ENCODE data around the gene RNF187.
"Not testable (repeated sequence)": the region's sequence is repeated elsewhere in the genome, so short reads cannot be mapped to it uniquely, and the experiment has no call there.

Gene RNF187

DNA sequence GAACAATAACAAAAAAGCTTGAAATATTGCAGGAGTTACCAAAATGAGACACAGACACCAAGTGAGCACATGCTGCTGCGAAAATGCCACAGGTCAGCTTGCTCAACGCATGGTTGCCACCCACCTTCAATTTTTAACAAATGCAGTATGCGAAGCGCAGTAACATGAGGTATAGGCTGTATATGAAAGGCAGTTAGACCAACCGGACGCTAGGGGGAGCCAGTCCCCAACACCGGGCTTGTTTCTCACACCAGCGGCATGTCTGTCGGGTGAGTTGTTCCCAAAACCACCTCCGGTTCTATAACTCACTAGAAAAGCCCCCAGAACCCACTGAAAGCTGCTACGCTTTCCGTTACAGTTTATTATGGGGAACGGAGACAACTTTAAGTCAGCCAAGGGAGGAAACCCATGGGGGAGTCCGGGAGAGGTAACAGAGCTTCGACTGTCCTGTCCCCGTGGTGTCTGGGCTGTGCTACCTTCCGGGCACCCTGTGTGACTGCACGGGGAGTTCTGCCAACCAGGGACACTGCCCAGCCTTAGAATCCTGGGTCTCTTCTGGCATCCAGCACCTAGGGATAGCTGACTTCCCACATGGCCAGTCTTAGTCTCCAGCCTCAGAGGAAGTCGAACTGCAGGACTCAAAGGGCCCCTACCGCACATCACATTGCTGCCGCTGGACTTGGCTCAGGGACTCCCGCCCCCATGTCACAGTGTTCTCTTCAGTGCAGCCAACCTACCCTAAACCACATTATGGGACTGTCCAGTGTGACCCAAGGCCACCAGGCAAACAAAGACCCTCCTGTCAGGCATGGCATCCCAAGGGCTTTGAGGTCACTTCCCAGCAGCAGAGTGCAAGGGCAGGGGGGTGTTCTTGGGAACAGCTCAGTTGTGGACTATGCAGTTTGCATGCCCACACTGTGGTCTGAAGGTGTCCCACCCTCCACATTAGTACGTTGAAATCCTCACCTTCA, 14.0 kb downstream of the RNF187 start:
- TF ChIP-seq POLR2A (IDR thresholded peaks at IDR 0.05; ENCODE audit: low read length) (peak; percentile 27), GATA1 (IDR thresholded peaks at IDR 0.05; ENCODE audit: low read depth, low read length) (no peak)
- peak; percentile 92 to 95 for DNase-seq

DNA sequence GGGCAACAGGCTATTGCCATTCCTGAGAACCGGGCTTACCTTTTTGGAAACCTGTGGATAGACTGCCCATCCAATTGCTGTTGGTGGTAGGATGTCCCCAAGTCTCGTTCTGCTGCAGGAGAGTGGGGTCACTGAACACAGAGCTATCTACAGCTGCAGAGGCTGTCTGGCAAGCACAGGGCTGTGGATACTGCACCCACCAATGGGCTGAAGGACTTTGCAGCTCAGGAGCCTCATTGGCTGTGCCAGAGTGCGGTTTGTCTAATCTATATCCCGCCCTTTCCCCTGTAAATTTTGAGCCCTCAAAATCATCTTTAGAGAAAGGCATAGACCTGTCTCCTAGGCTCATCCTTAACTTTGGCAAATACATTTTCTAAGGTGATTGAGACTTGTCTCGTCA, 15.3 kb downstream of the RNF187 start:
- peak; percentile 60 for TF ChIP-seq POLR2A (IDR thresholded peaks at IDR 0.05; ENCODE audit: low read length)
- TF ChIP-seq GATA1 (IDR thresholded peaks at IDR 0.05; ENCODE audit: low read depth, low read length), result no peak
- DNase-seq, result peak; percentile 55 to 79

- DNase-seq, result not testable (repeated sequence)
Measured at GRCh38 chr1:228505944-228506343, 18.8 kb downstream of the RNF187 start.

DNA sequence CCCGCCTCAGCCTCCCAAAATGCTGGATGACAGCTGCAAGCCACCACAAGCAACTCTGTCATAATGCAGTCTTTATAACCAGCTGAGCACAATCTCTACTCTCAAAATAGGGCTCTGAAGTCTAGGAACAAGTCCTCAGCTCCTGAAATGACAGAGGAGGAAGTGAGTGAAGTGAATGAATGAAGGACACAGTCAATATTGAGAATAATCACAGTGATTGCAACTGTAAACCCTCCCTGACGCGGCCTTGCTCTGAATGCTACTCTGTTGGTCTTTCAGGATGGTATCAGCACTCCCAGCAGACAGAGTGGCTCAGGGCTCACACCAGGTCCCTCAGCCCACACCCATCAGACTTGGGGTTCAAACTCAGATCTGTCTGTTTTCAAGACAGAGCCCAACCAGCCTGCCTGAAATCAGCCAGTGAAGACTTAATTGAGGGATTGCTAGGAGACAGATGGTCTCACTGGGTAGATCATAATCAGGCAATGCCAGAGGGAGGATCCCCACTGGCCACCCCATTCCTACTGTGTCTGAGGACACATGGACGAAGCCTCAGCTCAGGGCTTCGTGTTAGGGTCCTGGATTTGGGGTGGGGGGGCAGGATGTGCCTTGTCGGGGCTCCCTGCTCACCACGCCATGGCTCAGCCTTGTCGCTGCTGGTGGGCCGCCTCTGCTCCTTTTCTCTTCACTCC, 20.9 kb downstream of the RNF187 start:
- TF ChIP-seq POLR2A (IDR thresholded peaks at IDR 0.05; ENCODE audit: low read length), result no peak
- no peak for TF ChIP-seq GATA1 (IDR thresholded peaks at IDR 0.05; ENCODE audit: low read depth, low read length)
- DNase-seq, result peak in 1 of 2 experiments; percentile 31

DNA sequence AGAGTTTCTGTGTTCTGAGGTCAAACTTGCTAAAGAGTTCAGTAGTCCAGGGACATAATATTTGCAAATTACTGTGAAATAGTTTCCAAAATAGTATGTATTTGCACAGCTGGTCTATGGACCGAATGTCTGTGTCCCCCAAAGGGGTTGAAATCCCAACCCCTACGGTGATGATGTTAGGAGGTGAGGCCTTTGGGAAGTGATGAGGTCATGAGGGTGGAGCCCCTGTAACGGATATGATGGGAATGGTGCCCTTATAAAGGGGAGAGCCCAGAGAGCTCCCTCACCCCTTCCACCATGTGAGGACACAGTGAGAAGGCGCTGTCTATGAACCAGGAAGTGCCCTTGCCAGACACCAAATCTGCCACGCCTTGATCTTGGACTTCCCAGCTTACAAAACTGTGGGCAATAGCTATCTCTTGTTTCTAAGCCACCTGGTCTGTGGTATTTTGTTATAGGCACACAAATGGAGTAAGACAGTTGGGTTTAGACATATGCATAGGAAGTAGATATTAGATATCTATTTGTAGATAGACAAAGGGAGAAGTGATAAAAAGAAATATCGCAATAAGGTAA, 21.7 kb downstream of the RNF187 start:
- TF ChIP-seq GATA1 (IDR thresholded peaks at IDR 0.05; ENCODE audit: low read depth, low read length), result no peak
- peak; percentile 18 for TF ChIP-seq POLR2A (IDR thresholded peaks at IDR 0.05; ENCODE audit: low read length)
- peak in 1 of 2 experiments; percentile 59 for DNase-seq

DNA sequence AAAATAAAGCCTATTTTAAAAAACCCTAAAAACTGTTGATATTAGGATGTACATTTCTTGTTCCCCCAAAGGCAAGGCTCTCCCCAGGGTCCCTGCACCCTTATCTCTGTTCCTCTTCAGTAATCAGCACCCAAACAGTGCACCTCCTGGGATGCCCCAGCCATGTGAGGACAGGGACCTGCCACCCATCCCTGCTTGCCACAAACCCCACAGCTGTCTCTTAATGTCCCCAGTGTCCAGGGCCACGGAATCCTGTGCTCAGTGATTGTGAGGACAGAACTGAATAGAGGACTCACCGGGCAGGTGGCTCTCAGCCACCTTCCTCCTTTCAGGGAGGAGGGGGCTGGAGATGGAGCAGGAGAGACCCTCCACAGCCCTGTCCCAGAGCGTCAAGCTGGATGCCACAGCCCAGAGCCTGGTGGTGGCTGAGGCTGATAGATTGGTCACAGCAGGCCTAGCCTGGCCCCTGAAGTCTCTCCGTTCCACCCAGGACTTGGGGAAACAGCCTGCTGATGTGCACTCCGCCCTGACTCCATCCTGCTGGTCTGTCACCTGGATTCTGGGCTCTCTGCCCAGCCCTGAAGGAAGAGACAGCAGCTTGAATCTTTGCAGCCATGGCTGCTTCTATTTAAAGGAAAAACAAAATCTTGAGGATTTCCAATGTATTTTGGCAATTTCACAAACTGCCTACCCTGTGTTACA, 23.1 kb downstream of the RNF187 start:
- TF ChIP-seq POLR2A (IDR thresholded peaks at IDR 0.05; ENCODE audit: low read length) (peak; percentile 25), GATA1 (IDR thresholded peaks at IDR 0.05; ENCODE audit: low read depth, low read length) (no peak)
- DNase-seq, result peak; percentile 59 to 72

GRCh38 chr1:228510803-228511413, 23.7 kb downstream of the RNF187 start:
- no peak for TF ChIP-seq POLR2A (IDR thresholded peaks at IDR 0.05; ENCODE audit: low read length)
- no peak for TF ChIP-seq GATA1 (IDR thresholded peaks at IDR 0.05; ENCODE audit: low read depth, low read length)
- DNase-seq, result peak; percentile 24 to 54

DNA sequence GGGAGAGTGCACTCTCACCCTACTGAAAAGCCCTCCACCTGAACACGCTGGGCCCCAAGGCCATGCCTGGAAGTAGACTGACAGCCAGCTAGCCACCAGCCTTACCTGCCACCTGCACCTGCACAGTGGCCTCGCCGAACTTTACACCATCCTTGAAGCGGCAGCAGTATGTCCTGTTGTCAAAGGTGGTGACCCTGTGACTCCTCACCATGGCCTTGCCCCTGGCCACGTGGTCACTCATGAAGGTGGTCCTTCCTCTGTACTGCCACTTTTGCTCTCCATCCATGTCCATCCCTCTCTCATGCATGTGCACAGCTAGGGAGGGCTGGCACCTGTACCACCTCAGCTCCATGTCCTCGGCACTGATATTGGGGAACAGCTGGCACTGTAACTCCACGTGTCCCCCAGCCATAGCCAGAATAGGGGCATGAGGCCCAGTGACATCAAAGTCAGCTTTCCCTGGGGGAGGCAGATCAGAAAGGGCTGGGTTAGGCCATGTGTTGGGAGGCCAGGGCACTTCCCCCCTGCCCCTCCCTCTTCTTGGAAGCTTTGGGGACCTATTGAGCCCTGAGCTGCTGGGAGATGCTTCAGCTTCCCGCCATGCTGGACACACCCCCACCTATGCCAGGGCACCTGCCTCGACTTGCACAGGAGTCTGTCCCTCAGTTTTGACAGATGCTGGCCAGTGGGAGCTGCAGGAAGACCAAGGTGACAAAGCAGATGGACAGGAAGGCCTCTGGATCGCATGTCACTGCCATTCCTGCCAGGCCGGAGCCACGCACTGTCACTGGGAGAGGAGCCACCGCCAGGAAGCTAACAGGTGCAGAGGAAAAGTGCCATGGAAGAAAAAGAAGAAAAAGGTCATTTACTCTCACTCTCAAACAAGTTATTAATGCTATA, 24.6 kb downstream of the RNF187 start:
- TF ChIP-seq POLR2A (IDR thresholded peaks at IDR 0.05; ENCODE audit: low read length), result no peak
- TF ChIP-seq GATA1 (IDR thresholded peaks at IDR 0.05; ENCODE audit: low read depth, low read length), result no peak

DNA sequence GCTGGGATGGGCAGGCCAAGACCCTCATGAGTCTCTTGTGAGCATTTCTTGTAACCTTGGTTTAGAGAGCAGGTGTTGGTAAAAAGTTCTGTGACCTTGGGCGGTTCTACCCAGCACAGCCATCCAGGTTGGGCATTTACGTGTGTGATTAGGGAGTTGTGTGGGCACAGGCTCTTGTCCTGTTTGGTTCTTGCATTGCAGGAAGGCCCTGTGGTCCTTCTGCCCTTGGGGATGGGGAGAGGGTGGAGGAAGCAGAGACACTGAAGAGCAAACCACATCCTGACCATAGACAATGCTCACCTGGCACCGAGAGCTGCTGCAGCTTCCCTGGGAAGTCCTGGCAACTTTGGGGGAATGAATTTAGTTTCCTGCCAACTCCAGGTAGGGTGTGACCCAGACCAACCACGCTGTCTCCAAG, 25.6 kb downstream of the RNF187 start:
- TF ChIP-seq POLR2A (IDR thresholded peaks at IDR 0.05; ENCODE audit: low read length), result no peak
- TF ChIP-seq GATA1 (IDR thresholded peaks at IDR 0.05; ENCODE audit: low read depth, low read length), result no peak
- DNase-seq, result peak in 1 of 2 experiments; percentile 70

More for the DNA sequence above, 24.6 kb downstream of the RNF187 start:
- no peak for DNase-seq

- TF ChIP-seq GATA1 (IDR thresholded peaks at IDR 0.05; ENCODE audit: low read depth, low read length) (peak; percentile 98), POLR2A (IDR thresholded peaks at IDR 0.05; ENCODE audit: low read length) (peak; percentile 75)
- peak; percentile 98 to 99 for DNase-seq
Measured at GRCh38 chr1:228513236-228513900, 26.2 kb downstream of the RNF187 start.

DNA sequence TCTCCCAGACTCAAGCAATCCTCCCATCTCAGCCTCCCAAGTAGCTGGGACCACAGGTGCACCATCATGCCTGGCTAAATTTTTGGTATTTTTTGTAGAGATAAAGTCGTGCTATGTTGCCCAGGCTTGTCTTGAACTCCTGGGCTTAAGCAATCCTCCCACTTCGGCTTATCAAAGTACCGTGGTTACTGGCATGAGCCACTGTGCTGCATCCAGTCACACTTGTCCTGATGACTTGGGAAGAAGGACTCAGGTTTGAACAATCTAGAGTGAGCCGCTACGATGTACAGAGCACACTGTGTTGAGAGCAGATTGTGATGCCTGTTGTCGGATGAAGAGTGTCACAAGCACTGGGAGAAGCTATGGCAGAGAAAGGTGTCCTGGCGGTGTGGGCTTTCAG, 27.2 kb downstream of the RNF187 start:
- peak; percentile 20 for TF ChIP-seq POLR2A (IDR thresholded peaks at IDR 0.05; ENCODE audit: low read length)
- no peak for TF ChIP-seq GATA1 (IDR thresholded peaks at IDR 0.05; ENCODE audit: low read depth, low read length)
- peak; percentile 72 to 80 for DNase-seq
